Gastroesophageal sphincter (tissue), 3 donors: Measurements from ENCODE around the gene EXOC3L1.

Experiments used
- CTCF ChIP-seq, 4 experiments: fragments of 200-600 bp in 2 of 4; fragments of 450-650 bp in 2 of 4; sonication (generic) in 1 of 4; IDR thresholded peaks; one replicate each; pipeline ENCODE4 v1.5.1; 2017 to 2019; ENCODE audit warnings: antibody characterized with exemption in 4 of 4, mild to moderate bottlenecking in 2 of 4, moderate library complexity in 2 of 4
- EP300 ChIP-seq: sonication (generic); formaldehyde crosslinking; IDR thresholded peaks from one replicate; pipeline ENCODE4 v1.6.1; 2017; ENCODE audit warnings: antibody characterized with exemption, mild to moderate bottlenecking
- POLR2A ChIP-seq, 2 donors: fragments of 450-650 bp; IDR thresholded peaks; one replicate each; pipeline ENCODE4 v1.6.1; 2017; ENCODE audit warnings: antibody characterized with exemption in 2 of 2, mild to moderate bottlenecking in 2 of 2, moderate library complexity in 1 of 2
- POLR2AphosphoS5 ChIP-seq: sonication (generic); formaldehyde crosslinking; IDR thresholded peaks from one replicate; pipeline ENCODE4 v1.6.1; 2017; ENCODE audit warnings: antibody characterized with exemption

GRCh38 chr16:67169642-67170167 is 20.2 kb downstream of the EXOC3L1 start:
- TF ChIP-seq CTCF (IDR thresholded peaks at IDR 0.05), result peak in 3 of 4 experiments; percentile 29 to 63 (median 33)
- TF ChIP-seq POLR2A (IDR thresholded peaks at IDR 0.05), result no peak
- TF ChIP-seq EP300, result no peak
- no peak for TF ChIP-seq POLR2AphosphoS5
